GM12873 (cell line): Measurements from ENCODE around the gene YIPF4.

Experiments used
- CTCF ChIP-seq: IDR thresholded peaks from 2 replicates; pipeline ENCODE4 v1.5.1; 2012; ENCODE audit warnings: low read depth, mild to moderate bottlenecking, moderate library complexity, low read length, control low read depth; ENCODE audit not compliant: insufficient read depth; ENCODE audit errors: missing control alignments

YIPF4 gene

GRCh38 chr2:32284321-32284720 lies 6.6 kb downstream of the YIPF4 start:
- no peak for TF ChIP-seq CTCF

- TF ChIP-seq CTCF = no peak
Measured at GRCh38 chr2:32289165-32289999, 11.7 kb downstream of the YIPF4 start.

- no peak for TF ChIP-seq CTCF
Measured at GRCh38 chr2:32290000-32290339, 12.3 kb downstream of the YIPF4 start.

- no peak for TF ChIP-seq CTCF
Measured at GRCh38 chr2:32291746-32292145, 14.0 kb downstream of the YIPF4 start.

- TF ChIP-seq CTCF = no peak
Measured at GRCh38 chr2:32310577-32310976, 32.9 kb downstream of the YIPF4 start.

GRCh38 chr2:32314886-32315285 lies 37.2 kb downstream of the YIPF4 start:
- TF ChIP-seq CTCF = no peak

- no peak for TF ChIP-seq CTCF
Measured at GRCh38 chr2:32330136-32330535, 52.4 kb downstream of the YIPF4 start.
